BLaER1 (cell line): ENCODE measurements around the gene TRABD.

ENCODE experiments used
- H3K27ac ChIP-seq: shearing (Covaris generic); formaldehyde crosslinking; 2 replicates; pipeline ENCODE4 v1.8.1; 2022
- H3K27me3 ChIP-seq: shearing (Covaris generic); formaldehyde crosslinking; 2 replicates; pipeline ENCODE4 v1.8.1; 2022
- H3K36me3 ChIP-seq: shearing (Covaris generic); formaldehyde crosslinking; 2 replicates; pipeline ENCODE4 v1.8.1; 2022
- H3K4me1 ChIP-seq: shearing (Covaris generic); formaldehyde crosslinking; 2 replicates; pipeline ENCODE4 v1.8.1; 2022
- H3K4me2 ChIP-seq: shearing (Covaris generic); formaldehyde crosslinking; 2 replicates; pipeline ENCODE4 v1.8.1; 2022
- H3K4me3 ChIP-seq: shearing (Covaris generic); formaldehyde crosslinking; 2 replicates; pipeline ENCODE4 v1.8.1; 2022
- H3K9ac ChIP-seq: shearing (Covaris generic); formaldehyde crosslinking; 2 replicates; pipeline ENCODE4 v1.8.1; 2022
- H3K9me3 ChIP-seq: shearing (Covaris generic); formaldehyde crosslinking; 2 replicates; pipeline ENCODE4 v1.8.1; 2022
- H4K20me1 ChIP-seq: shearing (Covaris generic); formaldehyde crosslinking; 2 replicates; pipeline ENCODE4 v1.8.1; 2022
- Cebpa-rat ChIP-seq: shearing (Covaris generic); IDR thresholded peaks from 2 replicates; pipeline ENCODE4 v1.8.1; 2022

TRABD gene

GRCh38 chr22:50225200-50225969 is 39.7 kb downstream of the TRABD start:
- no peak for TF ChIP-seq Cebpa-rat
- H3K9me3 ChIP-seq = no peaks in the 10 kb centered on the region
- peaks cover 66% of the 10 kb centered on the region for H3K36me3 ChIP-seq
- H3K4me1 ChIP-seq = peaks cover 88% of the 10 kb centered on the region
- no peaks in the 10 kb centered on the region for H3K27me3 ChIP-seq
- no peak overlapping the region for H3K4me3 ChIP-seq
- H3K4me2 ChIP-seq = peak overlapping the region; percentile 87
- no peak overlapping the region for H3K27ac ChIP-seq
- no peak overlapping the region for H3K9ac ChIP-seq
- H4K20me1 ChIP-seq = peaks cover 87% of the 10 kb centered on the region

- H3K4me2 ChIP-seq = peak overlapping the region; percentile 87
- H3K4me1 ChIP-seq = peaks cover 88% of the 10 kb centered on the region
- TF ChIP-seq Cebpa-rat = no peak
- no peaks in the 10 kb centered on the region for H3K9me3 ChIP-seq
- H3K36me3 ChIP-seq = peaks cover 57% of the 10 kb centered on the region
- H3K4me3 ChIP-seq = peak overlapping the region; percentile 51
- peaks cover 79% of the 10 kb centered on the region for H4K20me1 ChIP-seq
- H3K27me3 ChIP-seq = no peaks in the 10 kb centered on the region
- peak overlapping the region; percentile 70 for H3K27ac ChIP-seq
- H3K9ac ChIP-seq = peak overlapping the region; percentile 20
Observed at GRCh38 chr22:50226063-50226874, 40.6 kb downstream of the TRABD start.

GRCh38 chr22:50226875-50227165 is 41.1 kb downstream of the TRABD start:
- no peaks in the 10 kb centered on the region for H3K27me3 ChIP-seq
- H3K4me1 ChIP-seq = peaks cover 88% of the 10 kb centered on the region
- no peak for TF ChIP-seq Cebpa-rat
- peak overlapping the region; percentile 70 for H3K27ac ChIP-seq
- no peaks in the 10 kb centered on the region for H3K9me3 ChIP-seq
- peak overlapping the region; percentile 51 for H3K4me3 ChIP-seq
- peaks cover 51% of the 10 kb centered on the region for H3K36me3 ChIP-seq
- H4K20me1 ChIP-seq = peaks cover 74% of the 10 kb centered on the region
- H3K4me2 ChIP-seq = peak overlapping the region; percentile 87
- H3K9ac ChIP-seq = peak overlapping the region; percentile 20

- Histone ChIP-seq H3K36me3 (peaks cover 46% of the 10 kb centered on the region), H3K27me3 (no peaks in the 10 kb centered on the region), H4K20me1 (peaks cover 74% of the 10 kb centered on the region), H3K4me3 (peak overlapping the region; percentile 51), H3K9ac (peak overlapping the region; percentile 20), H3K4me1 (peaks cover 88% of the 10 kb centered on the region), H3K27ac (peak overlapping the region; percentile 70), H3K4me2 (peak overlapping the region; percentile 87), H3K9me3 (no peaks in the 10 kb centered on the region)
- no peak for TF ChIP-seq Cebpa-rat
Observed at GRCh38 chr22:50227579-50228215, 42.0 kb downstream of the TRABD start.

- no peak for TF ChIP-seq Cebpa-rat
- H3K27me3 ChIP-seq = no peaks in the 10 kb centered on the region
- H3K4me2 ChIP-seq = peak overlapping the region; percentile 87
- peaks cover 74% of the 10 kb centered on the region for H4K20me1 ChIP-seq
- H3K9me3 ChIP-seq = no peaks in the 10 kb centered on the region
- peak overlapping the region; percentile 70 for H3K27ac ChIP-seq
- peaks cover 88% of the 10 kb centered on the region for H3K4me1 ChIP-seq
- peaks cover 46% of the 10 kb centered on the region for H3K36me3 ChIP-seq
- H3K4me3 ChIP-seq = no peak overlapping the region
- H3K9ac ChIP-seq = peak overlapping the region; percentile 50
Observed at GRCh38 chr22:50228366-50228765, 42.7 kb downstream of the TRABD start.

- H4K20me1 ChIP-seq = peaks cover 78% of the 10 kb centered on the region
- no peak for TF ChIP-seq Cebpa-rat
- H3K27ac ChIP-seq = peak overlapping the region; percentile 70
- H3K27me3 ChIP-seq = no peaks in the 10 kb centered on the region
- H3K4me3 ChIP-seq = no peak overlapping the region
- H3K9ac ChIP-seq = no peak overlapping the region
- peaks cover 48% of the 10 kb centered on the region for H3K36me3 ChIP-seq
- H3K9me3 ChIP-seq = no peaks in the 10 kb centered on the region
- H3K4me2 ChIP-seq = peak overlapping the region; percentile 87
- H3K4me1 ChIP-seq = peaks cover 83% of the 10 kb centered on the region
Observed at GRCh38 chr22:50229370-50229769, 43.7 kb downstream of the TRABD start.

- Histone ChIP-seq H3K27me3 (no peaks in the 10 kb centered on the region), H3K4me3 (no peak overlapping the region), H3K4me2 (peak overlapping the region; percentile 87), H3K4me1 (peaks cover 86% of the 10 kb centered on the region), H4K20me1 (peaks cover 83% of the 10 kb centered on the region), H3K27ac (no peak overlapping the region), H3K9me3 (no peaks in the 10 kb centered on the region), H3K9ac (no peak overlapping the region), H3K36me3 (peaks cover 43% of the 10 kb centered on the region)
- no peak for TF ChIP-seq Cebpa-rat
Observed at GRCh38 chr22:50232481-50233151, 46.9 kb downstream of the TRABD start.

- Histone ChIP-seq H3K4me2 (peak overlapping the region; percentile 87; the same call in 1 of the 2 replicates), H3K36me3 (peaks cover 43% of the 10 kb centered on the region), H3K9me3 (no peaks in the 10 kb centered on the region), H3K27ac (no peak overlapping the region), H3K4me1 (peaks cover 86% of the 10 kb centered on the region), H4K20me1 (peaks cover 83% of the 10 kb centered on the region), H3K27me3 (no peaks in the 10 kb centered on the region), H3K9ac (no peak overlapping the region), H3K4me3 (no peak overlapping the region)
- no peak for TF ChIP-seq Cebpa-rat
Observed at GRCh38 chr22:50233223-50233622, 47.5 kb downstream of the TRABD start.

GRCh38 chr22:50236731-50237409 is 51.2 kb downstream of the TRABD start:
- peaks cover 53% of the 10 kb centered on the region for H3K36me3 ChIP-seq
- no peaks in the 10 kb centered on the region for H3K9me3 ChIP-seq
- TF ChIP-seq Cebpa-rat = no peak
- peaks cover 96% of the 10 kb centered on the region for H4K20me1 ChIP-seq
- peak overlapping the region; percentile 93 for H3K4me2 ChIP-seq
- H3K4me3 ChIP-seq = peak overlapping the region; percentile 45
- peak overlapping the region; percentile 62 for H3K9ac ChIP-seq
- no peaks in the 10 kb centered on the region for H3K27me3 ChIP-seq
- peak overlapping the region; percentile 75 for H3K27ac ChIP-seq
- peaks cover 85% of the 10 kb centered on the region for H3K4me1 ChIP-seq
